HG02642 (cell line): ENCODE measurements around the gene DEK.
A peak's percentile ranks its signal among the peaks of the same experiment; 100 is the strongest.
"Not testable (repeated sequence)": the region's sequence is repeated elsewhere in the genome, so short reads cannot be mapped to it uniquely, and the experiment has no call there.

Experiments used
- ATAC-seq: cut with Tn5 transposase; IDR thresholded peaks from one replicate; pipeline ENCODE4 v1.9.1; 2021; ENCODE audit warnings: mild to moderate bottlenecking; ENCODE audit not compliant: unreplicated experiment, poor library complexity

DEK gene

GRCh38 chr6:18241208-18242038 is 22.9 kb downstream of the DEK start:
- no peak for ATAC-seq

GRCh38 chr6:18240230-18240629 is 24.1 kb downstream of the DEK start:
- no peak for ATAC-seq

GRCh38 chr6:18237167-18237566 is 27.2 kb downstream of the DEK start:
- ATAC-seq, result no peak

GRCh38 chr6:18235524-18235923 is 28.8 kb downstream of the DEK start:
- no peak for ATAC-seq

- ATAC-seq, result no peak
These were observed 29.8 kb downstream of the DEK start for GRCh38 chr6:18234564-18234963.

GRCh38 chr6:18233770-18234169 is 30.6 kb downstream of the DEK start:
- not testable (repeated sequence) for ATAC-seq

GRCh38 chr6:18231856-18232255 is 32.5 kb downstream of the DEK start:
- ATAC-seq, result not testable (repeated sequence)

- not testable (repeated sequence) for ATAC-seq
These were observed 35.7 kb downstream of the DEK start for GRCh38 chr6:18228590-18228989.

GRCh38 chr6:18227166-18227565 is 37.2 kb downstream of the DEK start:
- not testable (repeated sequence) for ATAC-seq

- not testable (repeated sequence) for ATAC-seq
These were observed 37.8 kb downstream of the DEK start for GRCh38 chr6:18226451-18227105.

GRCh38 chr6:18221288-18221615 is 43.1 kb downstream of the DEK start:
- no peak for ATAC-seq

GRCh38 chr6:18219591-18219990 is 44.7 kb downstream of the DEK start:
- no peak for ATAC-seq

GRCh38 chr6:18218233-18218632 is 46.1 kb downstream of the DEK start:
- ATAC-seq, result no peak

- ATAC-seq, result no peak
These were observed 47.9 kb downstream of the DEK start for GRCh38 chr6:18216411-18216810.

GRCh38 chr6:18215436-18215835 is 48.9 kb downstream of the DEK start:
- no peak for ATAC-seq

GRCh38 chr6:18214003-18214402 is 50.3 kb downstream of the DEK start:
- ATAC-seq, result no peak

- ATAC-seq, result no peak
These were observed 50.9 kb downstream of the DEK start for GRCh38 chr6:18213439-18213838.

GRCh38 chr6:18212231-18212630 is 52.1 kb downstream of the DEK start:
- ATAC-seq, result no peak

- ATAC-seq, result peak; percentile 93
These were observed 53.0 kb downstream of the DEK start for GRCh38 chr6:18211338-18211737.

GRCh38 chr6:18210707-18211106 is 53.6 kb downstream of the DEK start:
- ATAC-seq, result no peak

- no peak for ATAC-seq
These were observed 54.7 kb downstream of the DEK start for GRCh38 chr6:18209539-18210197.
